ENCODE results near the gene PLPPR3.
A peak's percentile ranks its signal among the peaks of the same experiment; 100 is the strongest.
"Not testable (repeated sequence)": the region's sequence is repeated elsewhere in the genome, so short reads cannot be mapped to it uniquely, and the experiment has no call there.

The PLPPR3 gene

DNA sequence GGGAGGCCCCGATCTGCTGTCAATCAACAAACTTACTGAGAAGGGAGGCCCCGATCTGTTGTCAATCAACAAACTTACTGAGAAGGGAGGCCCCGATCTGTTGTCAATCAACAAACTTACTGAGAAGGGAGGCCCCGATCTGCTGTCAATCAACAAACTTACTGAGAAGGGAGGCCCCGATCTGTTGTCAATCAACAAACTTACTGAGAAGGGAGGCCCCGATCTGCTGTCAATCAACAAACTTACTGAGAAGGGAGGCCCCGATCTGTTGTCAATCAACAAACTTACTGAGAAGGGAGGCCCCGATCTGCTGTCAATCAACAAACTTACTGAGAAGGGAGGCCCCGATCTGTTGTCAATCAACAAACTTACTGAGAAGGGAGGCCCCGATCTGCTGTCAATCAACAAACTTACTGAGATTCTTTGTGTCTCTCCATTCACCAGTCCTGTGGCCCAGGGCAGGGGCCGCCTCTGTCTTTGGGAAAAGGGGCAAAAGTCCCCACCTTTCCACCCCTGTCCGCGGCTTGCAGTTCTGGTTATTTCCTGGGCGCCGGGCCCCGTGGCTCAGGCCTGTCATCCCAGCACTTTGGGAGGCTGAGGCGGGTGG lies 32.0 kb upstream of the PLPPR3 start:
- not testable (repeated sequence) for DNase-seq (ENCODE audit: low spot score)

DNA sequence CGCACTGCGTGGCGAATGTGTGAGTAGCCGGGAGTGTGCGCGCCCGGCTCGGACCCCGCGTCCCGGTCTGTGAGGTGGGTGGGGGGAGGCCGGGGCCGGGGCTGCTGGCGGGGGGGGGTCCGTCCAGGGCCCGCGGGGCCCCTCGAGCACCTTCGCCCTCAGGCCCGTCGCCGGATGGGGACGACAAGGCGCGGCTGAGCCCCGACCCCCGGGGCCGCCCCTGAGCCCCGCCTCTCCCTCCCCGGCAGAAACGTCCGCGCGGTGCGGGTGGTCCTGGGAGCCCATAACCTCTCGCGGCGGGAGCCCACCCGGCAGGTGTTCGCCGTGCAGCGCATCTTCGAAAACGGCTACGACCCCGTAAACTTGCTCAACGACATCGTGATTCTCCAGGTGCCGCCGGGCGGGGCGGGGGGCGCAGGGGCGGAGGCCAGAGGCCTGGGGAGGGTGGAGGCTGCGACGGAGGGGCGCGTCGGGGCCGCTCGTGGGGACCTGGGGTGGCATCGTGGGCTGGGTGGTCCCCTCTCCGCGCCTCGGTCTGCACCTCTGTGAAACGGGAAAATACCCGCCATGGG lies 31.3 kb upstream of the PLPPR3 start:
- no peak for DNase-seq (ENCODE audit: low spot score)

GRCh38 chr19:852136-853013 lies 30.6 kb upstream of the PLPPR3 start, which contains the start of gene ELANE:
TSS of gene ELANE (plus strand) at chr19:852303. CDS start at chr19:852329, 26 bp downstream.
- no peak for DNase-seq (ENCODE audit: low spot score)

DNA sequence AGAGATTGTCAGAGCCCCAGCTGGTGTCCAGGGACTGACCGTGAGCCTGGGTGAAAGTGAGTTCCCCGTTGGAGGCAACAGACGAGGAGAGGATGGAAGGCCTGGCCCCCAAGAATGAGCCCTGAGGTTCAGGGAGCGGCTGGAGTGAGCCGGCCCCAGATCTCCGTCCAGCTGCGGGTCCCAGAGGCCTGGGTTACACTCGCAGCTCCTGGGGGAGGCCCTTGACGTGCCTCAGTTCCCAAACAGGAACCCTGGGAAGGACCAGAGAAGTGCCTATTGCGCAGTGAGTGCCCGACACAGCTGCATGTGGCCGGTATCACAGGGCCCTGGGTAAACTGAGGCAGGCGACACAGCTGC lies 29.2 kb upstream of the PLPPR3 start:
- no peak for DNase-seq (ENCODE audit: low spot score)

GRCh38 chr19:850221-850978 lies 28.6 kb upstream of the PLPPR3 start:
- peak; percentile 65 for DNase-seq (ENCODE audit: low spot score)

DNA sequence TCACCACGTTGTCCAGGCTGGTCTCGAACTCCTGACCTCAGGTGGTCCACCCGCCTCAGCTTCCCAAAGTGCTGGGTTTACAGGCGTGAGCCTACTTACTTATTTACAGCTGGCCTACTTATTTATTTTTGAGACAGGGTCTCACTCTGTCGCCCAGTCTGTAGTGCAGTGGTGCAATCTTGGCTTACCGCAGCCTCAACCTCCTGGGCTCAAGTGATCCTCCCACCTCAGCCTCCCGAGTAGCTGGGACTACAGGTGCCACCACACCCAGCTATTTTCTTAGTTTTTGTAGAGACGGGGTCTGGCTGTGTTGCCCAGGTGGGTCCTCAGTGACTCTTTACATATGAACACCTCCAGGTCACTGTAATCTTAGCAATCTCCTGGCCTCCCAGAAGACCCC lies 27.4 kb upstream of the PLPPR3 start:
- DNase-seq (ENCODE audit: low spot score), result not testable (repeated sequence)

DNA sequence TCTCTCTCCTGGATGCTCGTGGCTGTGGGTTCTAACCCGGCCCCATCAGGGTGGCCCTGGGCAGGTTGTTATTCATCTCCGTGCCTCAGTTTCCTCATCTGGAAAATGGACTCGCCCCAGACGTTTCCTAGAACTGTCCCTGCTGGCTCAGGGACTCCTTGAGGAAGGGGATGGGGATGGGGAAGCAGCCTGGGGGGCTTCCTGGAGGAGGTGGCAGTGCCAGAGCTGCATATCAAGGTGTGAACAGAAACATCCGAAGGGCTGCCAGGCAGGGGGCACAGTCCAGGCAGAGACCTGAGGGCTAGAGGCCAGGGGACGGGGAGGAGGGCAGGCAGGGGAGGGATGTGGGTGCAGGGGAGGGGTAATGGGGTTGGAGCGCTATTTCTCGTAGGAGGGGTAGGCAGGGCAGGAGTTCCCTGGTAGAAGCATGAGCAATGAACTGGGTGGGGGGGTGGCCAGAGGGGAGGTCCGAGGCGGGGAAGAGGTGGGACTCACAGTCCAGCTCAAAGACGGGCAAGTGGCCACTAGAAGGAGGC lies 26.7 kb upstream of the PLPPR3 start:
- no peak for DNase-seq (ENCODE audit: low spot score)

DNA sequence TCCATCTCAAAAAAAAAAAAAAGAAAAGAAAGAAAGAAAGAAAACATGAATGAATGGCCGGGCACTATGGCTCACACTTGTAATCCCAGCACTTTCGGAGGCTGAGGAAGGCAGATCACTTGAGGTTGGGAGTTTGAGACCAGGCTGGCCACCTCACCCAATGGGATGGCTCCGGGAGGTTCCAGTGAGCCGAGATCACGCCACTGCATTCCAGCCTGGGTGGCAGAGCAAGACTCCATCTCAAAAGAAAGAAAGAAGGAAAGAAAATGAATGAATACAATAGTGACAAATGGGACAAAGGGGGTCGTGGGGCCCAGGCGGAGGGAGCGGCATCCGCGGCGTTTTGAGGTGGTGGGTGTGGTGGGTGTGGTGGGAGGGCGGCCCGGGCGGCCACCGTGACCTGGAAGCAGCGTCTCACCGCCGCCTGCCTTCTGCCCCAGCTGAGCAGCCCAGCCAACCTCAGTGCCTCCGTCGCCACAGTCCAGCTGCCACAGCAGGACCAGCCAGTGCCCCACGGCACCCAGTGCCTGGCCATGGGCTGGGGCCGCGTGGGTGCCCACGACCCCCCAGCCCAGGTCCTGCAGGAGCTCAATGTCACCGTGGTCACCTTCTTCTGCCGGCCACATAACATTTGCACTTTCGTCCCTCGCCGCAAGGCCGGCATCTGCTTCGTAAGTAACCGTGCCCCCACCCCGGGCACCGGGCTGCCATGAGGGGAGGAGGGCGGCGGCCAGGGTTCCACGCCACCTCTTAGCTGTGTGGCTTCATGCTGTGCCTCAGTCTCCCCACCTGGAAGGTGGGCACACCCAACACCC lies 24.2 kb upstream of the PLPPR3 start:
- DNase-seq (ENCODE audit: low spot score), result no peak

GRCh38 chr19:844546-844971 lies 22.8 kb upstream of the PLPPR3 start:
- DNase-seq (ENCODE audit: low spot score), result no peak

DNA sequence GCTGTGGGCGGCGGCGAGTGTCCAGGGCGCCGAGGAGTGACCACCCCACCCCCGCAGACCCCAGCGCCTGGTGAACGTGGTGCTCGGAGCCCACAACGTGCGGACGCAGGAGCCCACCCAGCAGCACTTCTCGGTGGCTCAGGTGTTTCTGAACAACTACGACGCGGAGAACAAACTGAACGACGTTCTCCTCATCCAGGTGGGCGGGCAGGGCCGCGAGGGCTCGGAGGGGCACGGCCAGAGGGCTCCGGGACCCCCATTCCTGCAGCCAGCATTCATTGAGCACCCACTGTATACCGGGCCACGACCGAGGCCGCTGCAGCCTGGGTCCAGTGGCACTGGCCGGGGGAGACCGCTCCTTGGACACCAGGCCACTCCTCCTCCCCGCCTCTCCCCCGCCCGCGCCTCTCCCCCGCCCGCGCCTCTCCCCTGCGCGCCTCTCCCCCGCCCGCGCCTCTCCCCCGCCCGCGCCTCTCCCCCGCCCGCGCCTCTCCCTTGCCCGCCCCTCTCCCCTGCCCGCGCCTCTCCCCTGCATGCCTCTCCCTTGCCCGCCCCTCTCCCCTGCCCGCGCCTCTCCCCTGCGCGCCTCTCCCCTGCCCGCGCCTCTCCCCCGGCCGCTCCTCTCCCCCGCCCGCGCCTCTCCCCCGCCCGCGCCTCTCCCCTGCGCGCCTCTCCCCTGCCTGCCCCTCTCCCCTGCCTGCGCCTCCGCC lies 22.2 kb upstream of the PLPPR3 start:
- no peak for DNase-seq (ENCODE audit: low spot score)

- peak; percentile 72 for DNase-seq (ENCODE audit: low spot score)
Observed at GRCh38 chr19:843180-843835, 21.6 kb upstream of the PLPPR3 start.

DNA sequence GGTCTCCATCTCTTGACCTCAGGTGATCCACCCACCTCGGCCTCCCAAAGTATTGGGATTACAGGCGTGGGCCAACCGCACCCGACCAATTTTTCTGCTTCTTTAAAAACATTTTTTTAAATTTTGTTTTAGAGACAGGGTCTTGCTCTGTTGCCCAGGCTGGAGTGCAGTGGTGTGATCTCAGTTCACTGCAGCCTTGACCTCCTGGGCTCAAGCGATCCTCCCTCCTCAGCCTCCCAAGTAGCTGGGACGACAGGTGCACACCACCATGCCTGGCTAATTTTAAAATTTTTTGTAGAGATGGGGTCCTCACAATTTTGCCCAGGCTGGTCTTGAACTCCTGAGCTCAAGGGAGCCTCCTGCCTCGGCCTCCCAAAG lies 21.0 kb upstream of the PLPPR3 start:
- not testable (repeated sequence) for DNase-seq (ENCODE audit: low spot score)

DNA sequence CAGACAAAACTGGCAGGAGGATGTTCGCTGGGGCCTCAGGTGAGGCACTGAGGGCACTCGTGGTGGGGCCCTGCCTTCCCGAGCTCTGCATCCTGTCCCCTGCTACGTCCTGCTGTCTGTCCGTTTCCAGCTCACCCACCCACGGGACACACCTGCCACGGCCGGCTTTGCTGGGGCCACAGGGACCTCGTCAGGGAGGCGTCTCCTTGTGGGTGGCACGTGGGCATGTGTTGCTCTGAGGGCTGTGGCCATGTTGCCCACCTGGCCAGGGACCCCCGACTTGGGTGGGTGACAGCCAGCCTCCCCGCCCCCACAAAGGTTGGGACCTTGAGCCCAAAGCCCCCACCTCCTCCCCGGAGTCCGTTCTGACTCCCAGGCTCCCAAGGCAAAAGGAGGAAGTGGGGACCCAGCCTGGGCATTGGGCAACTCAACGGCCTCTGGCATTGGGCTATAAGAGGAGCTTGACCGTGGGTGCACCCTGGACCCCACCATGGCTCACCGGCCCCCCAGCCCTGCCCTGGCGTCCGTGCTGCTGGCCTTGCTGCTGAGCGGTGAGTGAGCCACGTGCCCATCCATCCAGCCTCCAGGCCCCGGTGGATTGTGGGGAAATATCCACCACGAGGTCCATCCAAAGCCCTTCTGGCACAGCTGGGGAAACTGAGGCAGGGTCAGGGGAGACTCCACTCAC lies 18.9 kb upstream of the PLPPR3 start, which contains the start of gene PRTN3:
PRTN3 (plus strand) TSS at position 481 of the 688 bp plus-strand sequence; CDS start at position 491, 10 bp downstream.
- DNase-seq (ENCODE audit: low spot score), result no peak

DNA sequence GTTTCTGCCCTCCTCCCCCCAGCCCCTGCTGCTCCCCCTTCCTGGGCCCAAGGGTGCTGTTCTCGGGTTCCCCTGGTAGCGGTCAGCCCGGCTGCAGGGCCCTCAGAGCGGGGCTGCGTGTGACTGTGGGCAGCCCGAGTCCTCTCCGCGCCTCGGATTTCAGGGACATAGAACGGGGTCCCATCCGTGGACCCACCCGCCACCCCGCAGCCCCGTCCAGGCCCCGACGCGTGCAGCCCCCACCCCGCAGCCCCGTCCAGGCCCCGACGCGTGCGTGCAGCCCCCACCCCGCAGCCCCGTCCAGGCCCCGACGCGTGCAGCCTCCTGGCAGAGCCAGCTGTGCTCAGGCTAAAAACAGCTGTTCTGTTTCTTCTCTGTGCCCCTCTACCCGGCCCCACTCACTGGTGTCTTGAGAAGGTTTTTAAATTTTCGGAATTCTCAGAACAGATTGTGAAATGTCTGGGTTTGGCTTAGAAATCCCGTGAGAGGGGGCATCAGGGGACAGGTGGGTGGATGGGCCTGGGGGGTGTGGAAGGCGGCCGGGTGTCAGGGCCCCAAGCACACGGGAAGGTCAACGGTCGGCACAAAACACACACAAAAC lies 13.6 kb upstream of the PLPPR3 start:
- no peak for DNase-seq (ENCODE audit: low spot score)

GRCh38 chr19:834216-834615 lies 12.5 kb upstream of the PLPPR3 start:
- no peak for DNase-seq (ENCODE audit: low spot score)

DNA sequence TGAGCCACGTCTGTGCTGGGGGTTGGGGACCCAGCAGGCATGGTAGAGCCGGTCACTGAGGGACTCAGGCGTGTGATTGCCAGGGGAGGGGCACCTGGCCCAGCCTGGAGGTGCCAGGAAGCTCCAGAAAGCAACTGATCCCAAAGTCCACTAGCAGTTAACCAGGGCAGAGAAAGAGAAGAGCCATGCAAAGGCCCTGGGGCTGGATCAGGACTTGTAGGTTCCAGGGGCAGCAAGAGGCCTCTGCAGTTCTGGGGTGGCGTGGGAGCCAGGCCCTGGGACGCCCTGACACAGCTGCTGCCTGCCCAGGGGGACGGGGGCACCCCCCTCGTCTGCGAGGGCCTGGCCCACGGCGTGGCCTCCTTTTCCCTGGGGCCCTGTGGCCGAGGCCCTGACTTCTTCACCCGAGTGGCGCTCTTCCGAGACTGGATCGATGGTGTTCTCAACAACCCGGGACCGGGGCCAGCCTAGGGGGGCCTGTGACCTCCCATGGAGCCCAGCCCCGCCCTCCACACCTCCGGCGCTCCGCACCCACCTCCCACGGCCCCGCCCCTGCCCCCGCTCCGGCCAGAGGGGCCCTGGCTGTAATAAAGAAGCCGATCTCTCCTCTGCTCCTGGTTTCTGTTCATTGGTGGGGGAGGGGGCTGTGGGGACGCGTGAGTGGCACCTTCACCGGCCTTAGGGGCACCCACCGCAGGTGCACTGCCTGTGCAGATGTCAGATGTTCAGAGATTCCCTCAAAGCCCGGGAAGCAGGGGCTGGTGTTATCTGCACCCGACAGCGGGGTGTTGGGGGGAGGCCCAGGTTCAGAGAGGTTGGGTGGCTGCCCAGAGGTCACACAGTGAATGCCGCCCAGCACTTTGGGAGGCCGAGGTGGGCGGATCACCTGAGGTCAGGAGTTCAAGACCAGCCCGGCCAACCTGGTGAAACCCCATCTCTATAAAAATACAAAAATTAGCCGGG lies 9.9 kb upstream of the PLPPR3 start:
- DNase-seq (ENCODE audit: low spot score), result no peak

DNA sequence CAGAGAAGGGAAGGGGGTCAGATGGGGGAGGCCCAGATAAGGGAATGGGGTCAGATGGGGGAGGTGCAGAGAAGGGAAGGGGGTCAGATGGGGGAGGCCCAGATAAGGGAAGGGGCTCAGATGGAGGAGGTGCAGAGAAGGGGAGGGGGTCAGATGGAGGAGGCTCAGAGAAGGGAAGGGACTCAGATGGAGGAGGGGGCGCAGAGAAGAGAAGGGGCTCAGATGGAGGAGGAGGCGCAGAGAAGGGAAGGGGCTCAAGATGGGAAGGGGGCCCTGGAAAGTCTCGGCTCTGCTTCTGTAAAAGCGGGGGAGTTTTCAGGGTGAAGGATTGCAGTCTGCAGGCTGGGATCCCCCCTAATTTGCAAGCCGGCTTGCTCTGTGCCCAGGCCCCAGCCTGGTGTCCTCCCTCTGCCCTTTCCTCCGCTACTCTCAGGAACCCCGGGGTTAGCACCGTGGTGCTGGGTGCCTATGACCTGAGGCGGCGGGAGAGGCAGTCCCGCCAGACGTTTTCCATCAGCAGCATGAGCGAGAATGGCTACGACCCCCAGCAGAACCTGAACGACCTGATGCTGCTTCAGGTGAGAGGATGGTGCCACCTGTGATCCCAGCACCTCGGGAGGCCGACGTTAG lies 7.5 kb upstream of the PLPPR3 start:
- no peak for DNase-seq (ENCODE audit: low spot score)

All from ecto neural progenitor cell (in vitro differentiated cells).